ENCODE measurements around the gene PCBP3.
"Not testable (repeated sequence)": the region's sequence is repeated elsewhere in the genome, so short reads cannot be mapped to it uniquely, and the experiment has no call there.

The PCBP3 gene

DNA sequence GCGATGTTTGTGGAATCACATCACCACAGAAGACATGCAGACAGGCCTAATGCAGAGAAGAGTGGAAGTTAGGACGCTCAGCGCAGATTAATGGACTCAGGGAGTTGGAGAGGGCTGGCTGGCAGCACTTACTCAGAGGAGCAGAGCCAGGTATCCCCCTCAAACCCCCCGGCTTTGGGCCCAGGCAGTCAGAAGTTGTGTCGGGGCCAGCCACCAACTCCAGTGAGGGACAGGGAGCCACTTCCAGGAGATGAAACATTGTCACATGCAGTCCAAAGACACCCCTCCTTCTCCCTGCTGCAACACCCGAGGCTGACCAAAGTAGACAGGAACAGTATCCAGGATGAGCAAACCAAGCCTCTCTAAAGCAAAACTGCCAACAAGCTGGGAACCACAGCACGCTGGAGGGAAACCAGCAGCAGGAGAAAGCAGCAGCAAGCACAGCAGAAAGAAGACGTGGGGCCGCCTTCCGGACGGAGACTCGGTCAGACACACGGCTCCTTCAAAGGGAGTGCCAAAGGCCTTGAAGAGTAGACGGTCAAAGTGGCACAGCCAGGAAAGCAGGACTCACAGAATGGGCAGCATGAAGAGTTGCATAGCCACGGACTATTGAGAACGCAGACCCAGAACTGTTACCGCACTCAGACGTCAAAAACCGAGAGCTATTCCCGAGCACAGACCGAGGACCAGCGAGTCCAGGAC, 149.3 kb downstream of the PCBP3 start:
- DNase-seq, result no peak

DNA sequence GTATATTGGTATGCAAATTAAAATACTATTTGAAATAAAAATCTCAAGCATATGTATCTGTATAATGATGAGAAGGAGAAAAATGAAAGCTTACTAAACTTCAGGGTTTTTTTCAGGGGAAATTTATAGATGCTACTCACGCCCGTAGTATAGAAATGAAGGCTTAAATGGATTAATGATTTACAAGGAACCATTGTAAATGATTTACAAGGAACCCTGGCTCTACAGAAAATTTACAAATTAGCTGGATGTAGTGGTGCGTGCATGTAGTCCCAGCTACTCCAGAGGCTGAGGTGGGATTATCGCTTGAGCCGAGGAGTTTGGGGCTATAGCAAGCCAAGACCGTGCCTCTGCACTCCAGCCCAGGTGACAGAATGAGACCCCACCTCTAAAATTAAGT, 150.5 kb downstream of the PCBP3 start:
- DNase-seq, result no peak

DNA sequence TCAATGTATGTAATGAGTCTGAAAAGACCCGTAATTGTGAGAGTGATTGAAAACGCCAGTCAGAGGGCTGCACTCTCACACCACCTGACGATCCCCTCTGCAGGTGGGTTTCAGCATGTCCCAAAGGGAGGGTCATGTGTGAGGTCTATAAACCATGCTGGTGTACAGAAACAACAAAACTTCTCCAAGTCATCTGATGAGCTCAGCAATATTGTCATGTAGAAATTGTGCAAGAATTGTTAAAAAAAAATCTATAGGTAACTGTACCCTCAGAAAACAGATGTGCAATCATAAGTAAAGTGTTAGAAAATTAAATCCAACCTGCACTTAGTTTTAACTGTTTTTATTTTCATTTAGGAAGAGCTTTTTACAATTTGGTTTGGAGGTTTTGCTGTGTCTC, 152.5 kb downstream of the PCBP3 start:
- DNase-seq, result no peak

DNA sequence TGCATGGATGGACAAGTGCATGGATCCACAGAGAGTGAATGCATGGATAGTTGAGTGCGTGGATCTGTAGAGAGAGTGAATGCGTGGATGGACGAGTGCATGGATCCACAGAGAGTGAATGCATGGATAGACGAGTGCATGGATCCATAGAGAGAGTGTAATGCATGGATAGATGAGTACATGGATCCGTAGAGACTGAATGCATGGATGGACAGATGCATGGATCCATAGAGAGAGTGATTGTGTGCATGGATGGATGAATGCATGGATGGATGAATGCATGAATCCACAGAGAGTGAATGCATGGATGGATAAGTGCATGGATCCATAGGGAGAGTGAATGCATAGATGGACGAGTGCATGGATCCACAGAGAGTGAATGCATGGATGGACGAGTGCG, 153.8 kb downstream of the PCBP3 start:
- DNase-seq, result no peak

DNA sequence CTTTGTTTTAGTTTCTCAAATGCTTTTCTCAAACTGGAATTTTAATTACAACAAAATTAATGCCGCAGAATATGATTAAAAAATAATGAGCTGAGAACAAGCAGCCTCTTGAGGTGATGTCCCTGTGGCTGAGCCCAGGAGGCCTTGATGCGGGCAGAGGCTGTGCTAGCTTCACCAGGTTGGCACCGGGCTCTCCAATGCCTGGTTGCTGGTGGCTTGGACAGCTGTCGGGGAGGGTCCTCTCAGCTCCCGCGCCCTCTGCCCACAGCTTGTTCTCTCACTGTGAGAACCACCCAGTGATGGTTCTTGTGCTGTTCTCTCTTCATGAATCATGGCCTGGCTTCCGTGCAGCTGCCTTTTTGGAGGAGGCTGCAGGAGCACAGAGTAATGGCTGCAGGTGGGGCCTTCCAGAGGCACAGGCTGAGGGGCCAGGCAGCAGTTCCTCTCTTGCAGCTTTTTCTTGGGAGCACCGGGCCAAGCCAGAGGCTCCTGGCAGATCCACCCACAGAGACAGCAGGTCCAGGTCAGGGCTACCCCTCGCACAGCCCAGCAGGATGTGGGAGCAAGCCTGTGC, 156.3 kb downstream of the PCBP3 start:
- DNase-seq, result no peak

DNA sequence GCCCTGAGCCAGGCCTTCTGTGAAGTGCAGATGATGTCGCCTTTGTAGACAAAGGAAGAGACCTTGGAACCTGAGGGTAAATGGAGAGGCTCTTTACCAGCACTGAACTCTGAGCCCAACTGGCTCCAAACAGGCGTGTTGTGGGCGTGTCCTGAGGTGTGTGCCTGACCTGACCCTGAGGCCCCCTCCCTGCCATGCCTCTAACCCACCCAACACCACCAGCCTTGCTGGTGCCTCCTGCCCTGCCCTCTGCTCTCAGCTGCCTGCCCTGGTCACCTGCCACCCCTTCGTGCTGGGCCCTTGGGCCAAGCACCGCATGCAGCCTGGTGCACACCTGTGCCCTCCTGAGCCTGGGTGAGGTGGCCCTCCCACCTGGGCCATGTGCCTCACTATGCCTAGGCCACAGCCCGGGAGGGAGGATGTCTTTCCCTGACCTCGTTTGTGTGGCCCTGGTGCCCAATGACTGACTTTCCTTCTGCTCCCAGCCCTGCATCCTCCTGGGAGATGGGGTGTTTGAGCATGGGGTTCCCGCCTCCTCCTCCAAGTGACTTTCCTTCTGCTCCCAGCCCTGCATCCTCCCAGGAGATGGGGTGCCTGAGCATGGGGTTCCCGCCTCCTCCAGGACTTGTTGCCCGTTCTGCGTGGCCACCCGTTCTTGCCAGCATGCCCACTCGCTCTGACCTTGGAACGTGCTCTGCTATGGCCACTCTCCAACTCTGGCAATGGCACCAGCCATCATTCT, 157.0 kb downstream of the PCBP3 start:
- DNase-seq, result no peak

DNA sequence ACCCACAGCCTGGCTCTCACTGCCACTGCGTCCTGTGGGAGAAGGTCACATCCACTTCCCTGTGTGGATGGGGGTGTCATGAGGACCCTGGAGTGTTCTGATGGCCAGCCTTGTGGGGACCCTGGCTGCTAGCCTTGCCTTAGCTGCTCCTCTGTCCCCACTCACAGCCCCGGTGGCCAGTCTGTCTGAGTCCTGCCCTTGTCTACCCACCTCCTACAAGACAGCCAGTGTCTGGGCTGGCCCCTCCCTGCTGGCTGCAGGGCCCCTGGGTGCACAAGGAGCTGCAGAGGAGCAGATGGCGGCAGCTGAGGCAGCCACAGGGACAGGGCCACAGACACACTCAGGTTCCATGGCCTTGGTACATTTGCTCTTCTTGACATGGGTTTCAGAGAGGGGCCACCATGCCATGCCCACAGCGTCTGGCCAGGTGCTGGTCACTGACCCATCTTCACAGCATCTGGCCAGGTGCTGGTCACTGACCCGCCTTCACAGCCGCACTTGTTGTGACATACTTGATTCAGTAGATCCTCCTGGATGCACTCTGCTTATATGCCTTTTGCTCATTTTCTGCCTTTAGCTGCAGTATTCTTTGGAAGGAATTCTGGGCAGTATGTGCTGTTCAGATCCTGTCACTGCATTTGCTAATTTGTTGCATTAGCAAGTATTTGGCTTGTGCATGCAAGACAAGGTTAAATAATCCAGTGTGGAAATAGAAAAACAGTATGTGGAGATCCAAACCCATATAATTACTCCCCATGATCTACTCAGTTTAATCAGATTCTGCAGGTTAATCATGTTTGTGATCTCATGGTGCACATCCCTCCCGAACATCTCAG, 157.8 kb downstream of the PCBP3 start:
- DNase-seq, result no peak

DNA sequence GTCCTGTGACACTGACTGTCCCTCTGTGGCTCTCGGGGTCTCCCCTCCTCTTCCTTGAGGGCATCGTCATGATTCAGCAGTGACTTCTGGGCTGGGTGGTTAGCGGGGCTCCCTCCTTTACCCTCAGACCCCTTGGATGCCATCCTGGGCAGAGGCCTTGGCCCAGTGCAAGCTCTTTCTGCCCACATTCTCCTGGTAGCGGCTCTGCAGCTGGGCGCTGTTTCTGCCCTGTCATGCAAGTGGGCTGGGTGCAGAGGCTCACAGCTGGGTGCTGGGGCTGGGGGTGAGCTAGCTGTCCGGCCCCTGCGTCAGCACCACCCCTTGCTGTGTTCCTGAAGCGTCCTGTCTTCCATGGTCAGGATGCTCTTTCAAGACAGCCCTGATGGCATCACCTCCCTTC, 158.5 kb downstream of the PCBP3 start:
- DNase-seq, result no peak

DNA sequence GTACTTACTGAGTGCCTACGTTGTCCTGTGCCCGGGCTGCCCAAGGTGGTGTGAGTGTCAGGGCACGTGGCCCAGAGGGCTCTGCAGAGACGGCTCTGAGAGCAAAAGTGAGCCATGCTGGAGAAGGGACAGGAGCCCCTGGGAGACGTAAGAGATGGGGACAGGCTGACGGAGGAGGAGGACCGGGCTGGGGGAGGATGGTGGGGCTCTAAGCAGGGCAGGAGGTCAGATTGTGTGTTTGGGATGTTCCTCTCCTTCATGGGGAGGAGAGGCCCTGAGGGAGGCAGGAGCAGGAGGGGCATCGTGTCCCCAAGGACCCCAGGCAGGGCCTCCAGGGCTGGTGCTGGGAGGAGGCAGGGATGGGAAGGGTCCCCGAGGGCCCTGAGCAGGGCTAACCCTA, 158.9 kb downstream of the PCBP3 start:
- no peak for DNase-seq

DNA sequence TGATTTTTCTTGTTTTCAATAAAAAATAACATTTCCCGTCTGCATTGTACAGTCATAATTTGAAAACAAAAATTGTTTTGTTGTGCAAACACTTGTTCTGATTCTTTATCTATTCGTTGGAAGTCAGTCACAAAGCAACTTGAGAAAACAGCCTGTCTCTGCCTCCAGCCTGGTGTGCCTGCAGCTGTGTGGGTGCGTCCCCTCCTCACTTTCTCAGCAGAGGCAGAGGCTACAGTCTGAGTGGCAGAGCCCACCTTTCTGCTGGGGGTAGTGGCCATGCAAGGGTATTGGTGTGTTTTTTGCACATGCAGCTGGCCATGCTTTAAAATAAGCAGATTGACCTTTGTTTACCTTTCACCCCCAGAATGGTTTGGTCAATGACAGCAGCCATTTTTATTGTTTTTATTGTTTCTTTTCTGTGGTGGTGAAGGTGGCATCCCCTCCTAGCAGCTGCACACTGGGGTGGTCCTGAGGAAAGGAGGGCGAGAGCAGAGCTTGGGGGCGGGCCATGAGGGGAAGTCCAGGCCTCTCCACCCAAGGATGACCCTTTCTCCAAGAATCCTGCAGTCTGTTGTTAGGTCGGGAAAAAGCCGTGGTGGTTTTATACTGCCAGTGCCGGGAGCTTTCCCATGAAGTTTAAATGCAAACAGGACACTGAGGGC, 159.6 kb downstream of the PCBP3 start:
- no peak for DNase-seq

DNA sequence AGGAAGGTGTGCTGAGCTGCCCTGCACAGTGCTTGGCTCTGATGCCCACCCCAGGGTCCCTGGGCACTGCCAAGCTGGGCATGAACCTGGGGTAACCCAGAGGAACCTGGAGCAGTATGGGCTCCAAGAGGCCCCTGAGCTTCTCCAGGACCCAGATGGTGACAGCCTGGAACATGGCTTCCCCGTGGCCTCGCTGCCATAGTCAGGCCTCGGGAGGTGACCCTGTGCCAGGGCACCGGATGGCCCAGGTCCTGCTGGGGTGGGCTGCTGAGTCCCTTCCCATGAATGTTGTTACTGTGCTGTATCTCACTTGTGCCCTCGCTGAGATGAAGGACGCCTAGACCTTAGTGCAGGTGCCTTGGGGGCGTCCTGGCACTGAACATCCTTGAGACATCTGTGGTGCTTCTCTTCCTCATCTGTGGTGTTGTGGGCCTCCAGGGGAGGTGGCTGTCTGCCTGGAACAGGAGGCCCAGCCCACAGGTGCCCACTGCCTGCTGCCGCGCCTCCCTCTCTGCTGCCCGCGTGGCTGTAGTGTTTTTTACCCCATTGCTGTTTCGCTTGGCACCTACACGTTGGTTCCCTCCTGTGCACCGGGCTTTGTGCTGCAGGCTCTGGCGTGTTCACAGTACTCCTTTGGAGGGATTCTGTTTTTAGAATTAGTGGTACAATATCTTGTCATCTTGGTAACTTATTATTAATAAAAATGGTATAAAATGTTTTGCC, 160.3 kb downstream of the PCBP3 start:
- no peak for DNase-seq

DNA sequence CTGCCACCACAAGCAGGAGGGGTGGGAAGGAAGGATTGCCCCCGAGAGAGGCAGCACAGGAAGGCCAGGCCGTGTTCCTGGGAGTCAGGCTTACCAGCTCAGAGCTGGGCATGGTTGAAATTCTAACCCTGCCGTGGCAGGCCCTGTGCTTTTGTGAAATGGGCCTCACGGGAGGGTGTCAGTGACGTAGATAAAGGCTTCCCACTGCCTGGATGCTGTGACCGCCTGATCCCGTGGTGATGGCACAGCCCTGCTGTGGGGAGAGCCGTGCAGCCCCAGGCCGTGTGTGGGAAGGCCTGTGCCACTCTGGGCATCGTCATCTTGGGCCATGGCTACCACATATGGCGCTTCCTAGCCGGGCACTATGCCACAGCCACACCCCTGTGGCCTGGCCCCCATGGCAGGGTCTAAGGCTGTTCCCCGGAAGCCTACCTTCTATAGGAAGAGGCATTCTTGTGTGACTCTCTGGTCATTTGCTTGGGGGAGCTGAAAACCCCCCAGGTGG, 161.3 kb downstream of the PCBP3 start:
- DNase-seq, result no peak

DNA sequence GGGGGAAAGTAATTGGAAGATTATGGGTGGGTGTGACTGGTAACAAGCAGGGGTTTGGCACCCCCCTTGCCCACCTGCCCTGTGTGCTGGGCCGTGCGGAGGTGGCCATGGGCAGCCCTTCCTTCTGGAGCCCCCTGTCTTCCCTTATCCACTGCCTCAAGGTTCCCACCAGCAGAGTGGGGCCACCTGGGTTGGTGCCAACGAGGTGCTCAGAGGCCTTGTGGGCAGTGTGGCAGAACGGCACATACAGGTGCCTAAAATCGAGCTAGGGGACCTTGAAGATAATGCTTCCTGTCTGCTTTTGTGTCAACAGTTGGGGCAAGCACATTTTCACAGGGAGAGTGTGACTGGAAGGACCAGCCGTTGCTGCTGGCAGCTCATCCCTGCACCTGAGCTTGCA, 161.8 kb downstream of the PCBP3 start:
- DNase-seq, result no peak

DNA sequence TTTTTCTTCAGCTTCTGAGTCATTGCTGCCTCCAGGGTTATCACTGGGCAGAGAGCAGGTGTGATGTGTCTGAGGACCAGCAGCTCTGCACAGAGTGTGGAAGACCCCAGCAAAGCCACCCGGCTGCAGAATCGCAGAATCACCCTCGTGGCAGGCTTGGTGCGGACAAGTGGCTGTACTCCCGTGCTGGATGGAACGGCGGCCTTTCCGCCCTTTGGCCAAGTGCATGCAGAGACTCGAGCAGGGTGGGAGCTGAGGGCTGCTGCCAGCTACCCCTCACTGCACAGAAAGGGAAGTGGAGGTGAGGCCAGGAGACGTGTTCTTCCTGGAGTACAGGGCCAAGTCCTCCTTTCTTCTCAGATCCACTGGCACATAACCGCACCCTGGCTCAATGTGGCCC, 162.5 kb downstream of the PCBP3 start:
- DNase-seq, result no peak

DNA sequence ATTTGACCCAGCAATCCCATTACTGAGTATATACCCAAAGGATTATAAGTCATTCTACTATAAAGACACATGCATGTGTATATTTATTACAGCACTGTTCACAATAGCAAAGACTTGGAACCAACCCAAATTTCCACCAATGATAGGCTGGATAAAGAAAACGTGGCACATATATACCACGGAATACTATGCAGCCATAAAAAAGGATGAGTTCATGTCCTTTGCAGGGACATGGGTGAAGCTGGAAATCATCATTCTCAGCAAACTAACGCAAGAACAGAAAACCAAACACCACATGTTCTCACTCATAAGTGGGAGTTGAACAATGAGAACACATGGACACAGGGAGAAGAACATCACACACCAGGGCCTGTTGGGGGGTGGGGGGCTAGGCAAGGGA, 165.1 kb downstream of the PCBP3 start:
- DNase-seq, result not testable (repeated sequence)

DNA sequence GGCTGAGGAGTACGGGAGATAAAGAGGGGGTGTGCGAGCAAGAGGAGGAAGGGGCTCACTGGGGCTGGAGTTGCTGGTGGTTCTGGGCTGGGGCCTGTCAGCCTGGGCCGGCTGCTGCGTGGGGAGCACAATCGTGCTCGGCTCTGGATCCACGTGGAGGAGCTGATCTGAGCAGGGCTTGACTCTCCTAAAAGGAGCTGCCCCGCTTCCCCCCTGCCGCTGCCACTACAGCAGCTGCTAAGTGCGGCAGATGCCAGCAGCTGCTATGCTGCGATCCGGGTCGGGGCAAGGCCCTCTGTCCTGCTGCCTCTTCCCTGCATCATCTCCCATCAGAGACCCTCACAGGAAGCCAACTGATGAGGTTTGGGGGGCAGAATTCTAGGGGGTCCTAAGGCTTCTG, 165.9 kb downstream of the PCBP3 start:
- DNase-seq, result no peak

DNA sequence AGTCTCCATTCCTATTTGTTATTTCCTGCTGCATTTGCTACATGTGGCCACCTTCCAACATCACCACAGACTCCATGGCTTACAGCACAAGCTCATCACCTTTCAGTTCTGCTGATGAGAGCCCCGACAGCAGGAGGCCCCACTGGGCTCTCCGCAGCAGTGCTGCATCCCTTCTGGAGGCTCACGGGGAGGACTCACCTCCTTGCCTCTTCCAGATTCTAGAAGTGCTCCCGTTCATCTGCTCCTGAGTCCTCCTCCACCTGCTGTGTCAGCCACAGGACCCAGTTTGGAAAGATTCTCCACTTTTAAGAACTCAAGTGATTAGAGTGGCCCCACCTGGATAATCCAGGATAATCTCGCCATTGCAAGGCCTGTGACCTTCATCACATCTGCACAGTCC, 167.6 kb downstream of the PCBP3 start:
- DNase-seq, result no peak

DNA sequence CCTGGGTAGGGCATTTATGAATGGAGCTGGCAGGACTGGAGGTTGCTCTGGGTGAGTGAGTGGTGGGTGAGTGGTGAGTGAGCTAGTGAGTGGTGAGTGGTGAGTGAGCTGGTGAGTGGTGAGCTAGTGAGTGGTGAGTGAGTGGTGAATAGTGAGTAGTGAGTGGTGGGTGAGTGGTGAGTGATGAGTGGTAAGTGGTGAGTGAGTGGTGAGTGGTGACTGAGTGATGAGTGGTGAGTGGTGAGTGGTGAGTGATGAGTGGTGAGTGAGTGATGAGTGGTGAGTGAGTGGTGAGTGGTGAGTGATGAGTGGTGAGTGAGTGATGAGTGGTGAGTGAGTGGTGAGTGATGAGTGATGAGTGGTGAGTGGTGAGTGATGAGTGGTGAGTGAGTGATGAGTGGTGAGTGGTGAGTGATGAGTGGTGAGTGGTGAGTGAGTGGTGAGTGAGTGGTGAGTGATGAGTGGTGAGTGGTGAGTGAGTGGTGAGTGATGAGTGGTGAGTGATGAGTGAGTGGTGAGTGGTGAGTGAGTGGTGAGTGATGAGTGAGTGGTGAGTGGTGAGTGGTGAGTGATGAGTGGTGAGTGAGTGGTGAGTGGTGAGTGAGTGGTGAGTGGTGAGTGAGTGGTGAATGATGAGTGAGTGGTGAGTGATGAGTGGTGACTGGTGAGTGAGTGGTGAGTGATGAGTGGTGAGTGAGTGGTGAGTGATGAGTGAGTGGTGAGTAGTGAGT, 170.8 kb downstream of the PCBP3 start:
- not testable (repeated sequence) for DNase-seq

DNA sequence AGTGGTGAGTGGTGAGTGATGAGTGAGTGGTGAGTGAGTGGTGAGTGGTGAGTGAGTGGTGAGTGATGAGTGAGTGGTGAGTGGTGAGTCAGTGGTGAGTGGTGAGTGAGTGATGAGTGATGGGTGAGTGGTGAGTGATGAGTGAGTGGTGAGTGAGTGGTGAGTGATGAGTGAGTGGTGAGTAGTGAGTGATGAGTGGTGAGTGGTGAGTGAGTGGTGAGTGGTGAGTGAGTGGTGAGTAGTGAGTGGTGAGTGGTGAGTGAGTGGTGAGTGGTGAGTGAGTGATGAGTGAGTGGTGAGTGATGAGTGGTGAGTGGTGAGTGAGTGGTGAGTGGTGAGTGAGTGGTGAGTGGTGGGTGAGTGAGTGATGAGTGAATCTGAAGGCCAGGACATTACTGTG, 172.3 kb downstream of the PCBP3 start:
- not testable (repeated sequence) for DNase-seq

DNA sequence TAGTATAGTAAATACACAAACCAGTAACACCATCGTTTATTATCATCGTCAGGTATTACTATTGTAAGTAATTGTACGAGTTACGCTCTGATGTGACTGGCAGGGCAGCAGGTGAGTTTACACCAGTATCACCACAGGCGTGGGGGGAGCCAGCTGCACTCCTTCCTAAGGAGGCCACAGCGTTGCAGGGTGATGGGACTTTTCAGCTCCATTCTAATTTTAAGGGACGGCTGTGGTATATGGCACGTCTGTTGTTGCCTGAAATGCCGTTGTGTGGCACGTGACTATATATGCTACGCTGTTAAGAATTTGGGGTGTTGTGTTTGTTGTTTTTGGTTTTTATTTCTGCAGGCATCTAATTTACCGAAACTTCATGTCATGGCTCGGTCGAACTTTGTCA, 173.3 kb downstream of the PCBP3 start:
- no peak for DNase-seq

DNA sequence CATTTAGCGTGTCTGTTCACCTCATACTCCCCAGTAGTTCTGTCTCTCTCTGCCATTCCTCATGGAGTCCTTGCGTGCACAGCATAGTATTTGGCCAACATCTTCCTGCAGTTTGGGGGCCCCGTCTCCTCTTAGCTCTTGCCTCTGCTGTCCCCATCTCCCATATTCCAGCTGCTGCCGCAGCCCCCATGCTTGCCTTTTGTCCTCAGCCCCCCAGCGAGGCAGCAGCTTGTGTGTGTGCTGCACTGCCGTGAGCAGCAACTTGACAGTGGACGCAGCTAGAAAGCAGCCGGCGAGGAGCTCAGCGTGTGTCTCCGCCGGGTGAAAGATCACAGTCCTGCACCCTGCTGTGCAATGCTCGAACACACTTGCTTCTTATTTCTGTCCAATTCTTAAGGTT, 173.8 kb downstream of the PCBP3 start:
- DNase-seq, result no peak

Measured in fibroblast of skin of right quadriceps (primary cell).